ENCODE measurements around the gene L3MBTL4. TPM values are rescaled to one million over a fixed set of nuclear protein-coding genes. Genes with fewer than 3 reads are reported as not detected.

The L3MBTL4 gene
- total RNA-seq, 4 donors from 2014 or later, result 3.6 to 9.0 (median 5.0) TPM

DNA sequence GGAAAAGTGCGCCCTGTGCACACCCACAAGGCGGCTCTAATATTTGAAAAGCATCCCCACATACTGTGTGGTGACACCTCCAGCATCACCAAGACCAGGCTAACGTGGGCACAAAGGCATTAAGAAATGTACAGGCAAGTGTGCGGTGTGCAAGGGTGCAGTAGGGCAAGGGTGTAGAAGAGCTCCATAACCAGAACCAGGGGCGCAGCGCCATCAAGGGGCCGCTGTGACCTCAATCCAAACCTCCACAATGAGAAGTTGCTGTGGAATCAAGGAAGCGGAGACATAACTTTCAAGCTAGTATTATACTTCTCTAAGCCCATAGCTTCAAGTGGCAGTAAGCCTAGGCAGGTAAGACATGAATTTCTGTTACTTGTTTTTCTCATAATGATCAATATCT, 13.0 kb downstream of the L3MBTL4 start:
- H3K27ac ChIP-seq, result no peak overlapping the region
- no peaks in the 10 kb centered on the region for H3K9me3 ChIP-seq
- intact Hi-C loops (cut with DNase I), result no loop called here
- no peaks in the 10 kb centered on the region for H3K36me3 ChIP-seq
- H3K4me3 ChIP-seq, result no peak overlapping the region
- WGBS, 2 donors, result 73 to 89% methylated on average over 8 of the region's 8 CpGs
- no peaks in the 10 kb centered on the region for H3K27me3 ChIP-seq
- peaks cover 6 to 29% (median 15%) of the 10 kb centered on the region in 3 donors for H3K4me1 ChIP-seq
- no peak for DNase-seq
- TF ChIP-seq, protein P1, sequence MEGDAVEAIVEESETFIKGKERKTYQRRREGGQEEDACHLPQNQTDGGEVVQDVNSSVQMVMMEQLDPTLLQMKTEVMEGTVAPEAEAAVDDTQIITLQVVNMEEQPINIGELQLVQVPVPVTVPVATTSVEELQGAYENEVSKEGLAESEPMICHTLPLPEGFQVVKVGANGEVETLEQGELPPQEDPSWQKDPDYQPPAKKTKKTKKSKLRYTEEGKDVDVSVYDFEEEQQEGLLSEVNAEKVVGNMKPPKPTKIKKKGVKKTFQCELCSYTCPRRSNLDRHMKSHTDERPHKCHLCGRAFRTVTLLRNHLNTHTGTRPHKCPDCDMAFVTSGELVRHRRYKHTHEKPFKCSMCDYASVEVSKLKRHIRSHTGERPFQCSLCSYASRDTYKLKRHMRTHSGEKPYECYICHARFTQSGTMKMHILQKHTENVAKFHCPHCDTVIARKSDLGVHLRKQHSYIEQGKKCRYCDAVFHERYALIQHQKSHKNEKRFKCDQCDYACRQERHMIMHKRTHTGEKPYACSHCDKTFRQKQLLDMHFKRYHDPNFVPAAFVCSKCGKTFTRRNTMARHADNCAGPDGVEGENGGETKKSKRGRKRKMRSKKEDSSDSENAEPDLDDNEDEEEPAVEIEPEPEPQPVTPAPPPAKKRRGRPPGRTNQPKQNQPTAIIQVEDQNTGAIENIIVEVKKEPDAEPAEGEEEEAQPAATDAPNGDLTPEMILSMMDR (IDR thresholded peaks at IDR 0.05), result no peak
- TF ChIP-seq POLR2A (IDR thresholded peaks at IDR 0.05), result no peak

DNA sequence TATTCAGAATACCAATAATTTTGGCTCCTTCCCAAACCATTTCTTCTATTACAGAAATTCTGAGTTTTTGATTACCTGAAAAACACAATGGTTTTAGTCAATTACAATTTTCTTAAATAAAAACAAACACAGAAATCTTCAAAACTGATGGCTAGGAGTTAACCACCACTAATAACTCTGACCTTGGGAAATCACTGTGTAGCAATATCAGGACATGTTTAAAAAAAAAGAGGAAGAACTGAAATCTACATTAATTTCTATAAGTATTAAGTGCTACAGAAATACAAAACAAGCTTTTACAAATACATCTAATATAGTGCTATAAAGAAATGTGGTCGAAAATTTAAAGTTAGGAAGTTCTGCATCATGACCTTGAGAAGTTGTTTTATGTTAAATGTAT, 14.9 kb downstream of the L3MBTL4 start:
- Histone ChIP-seq H3K9me3 (no peaks in the 10 kb centered on the region), H3K27ac (no peak overlapping the region), H3K36me3 (no peaks in the 10 kb centered on the region), H3K4me3 (no peak overlapping the region), H3K27me3 (no peaks in the 10 kb centered on the region), H3K4me1 (peaks cover 0 to 11% (median 0%) of the 10 kb centered on the region in 3 donors)
- WGBS, 2 donors, result 71 to 82% methylated on average over 1 of the region's 1 CpG
- TF ChIP-seq POLR2A (IDR thresholded peaks at IDR 0.05), result no peak
- TF ChIP-seq, protein P1 (IDR thresholded peaks at IDR 0.05), result no peak
- DNase-seq, result no peak
- intact Hi-C loops (cut with DNase I), result no loop called here

DNA sequence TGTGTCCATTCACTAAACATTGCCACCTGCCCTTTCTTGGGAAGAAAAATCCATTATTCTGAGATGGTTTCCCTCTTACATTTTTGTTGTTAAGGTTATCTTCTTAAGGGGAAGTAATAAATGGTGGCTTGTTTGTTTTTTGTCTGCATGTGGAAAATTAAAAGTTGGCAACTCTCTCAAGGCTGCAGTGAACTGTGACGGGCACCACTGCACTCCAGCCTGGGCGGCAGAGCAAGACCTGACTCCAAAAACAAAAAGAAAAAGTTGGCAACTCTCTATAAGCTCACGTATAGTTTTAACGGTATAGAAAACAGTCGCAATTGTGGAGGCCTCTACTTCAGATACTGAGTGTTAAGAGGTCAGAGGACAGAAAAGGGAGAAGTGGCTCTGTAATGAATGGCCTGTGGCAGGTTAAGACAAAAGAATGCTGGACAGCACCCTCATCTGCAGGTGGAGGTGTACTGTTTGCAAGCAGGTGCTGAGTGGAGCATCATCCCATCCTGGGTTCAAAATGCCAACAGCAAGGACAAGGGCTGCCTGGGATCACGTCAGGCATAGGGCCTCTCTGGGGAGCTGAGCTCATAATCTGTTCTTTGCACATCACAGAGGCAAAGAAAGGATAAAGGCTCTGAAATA, 16.7 kb downstream of the L3MBTL4 start:
- peaks cover 0 to 11% (median 0%) of the 10 kb centered on the region in 3 donors for H3K4me1 ChIP-seq
- 52 to 68% methylated on average over 6 of the region's 6 CpGs for WGBS, 2 donors
- H3K27ac ChIP-seq, result no peak overlapping the region
- no peaks in the 10 kb centered on the region for H3K36me3 ChIP-seq
- no peak overlapping the region for H3K4me3 ChIP-seq
- no peak for TF ChIP-seq POLR2A (IDR thresholded peaks at IDR 0.05)
- TF ChIP-seq, protein P1 (IDR thresholded peaks at IDR 0.05), result no peak
- no peaks in the 10 kb centered on the region for H3K9me3 ChIP-seq
- no peak for DNase-seq
- intact Hi-C loops (cut with DNase I), result no loop called here
- H3K27me3 ChIP-seq, result no peaks in the 10 kb centered on the region

DNA sequence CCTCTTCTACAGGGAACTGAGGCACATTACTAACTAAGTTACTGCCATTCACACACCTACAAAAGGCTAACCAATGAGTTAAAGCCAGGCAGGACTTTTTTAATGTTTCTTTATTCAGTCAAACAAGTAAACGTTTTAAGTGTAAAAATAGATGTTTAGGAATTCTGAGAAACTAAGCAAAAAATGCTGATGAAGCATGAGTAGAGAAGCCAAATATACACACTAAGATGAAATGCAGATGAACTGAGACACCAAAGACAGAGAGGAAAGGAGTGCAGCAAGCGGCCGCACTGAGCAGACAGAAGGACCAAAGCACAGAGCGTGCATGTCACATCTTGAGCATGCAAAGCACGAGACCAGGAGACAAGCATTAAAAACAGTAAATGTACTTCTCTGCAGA, 17.9 kb downstream of the L3MBTL4 start:
- H3K9me3 ChIP-seq, result no peaks in the 10 kb centered on the region
- H3K27ac ChIP-seq, result no peak overlapping the region
- H3K27me3 ChIP-seq, result no peaks in the 10 kb centered on the region
- no peak overlapping the region for H3K4me3 ChIP-seq
- WGBS, 2 donors, result 71 to 72% methylated on average over 5 of the region's 5 CpGs
- DNase-seq, result no peak
- H3K4me1 ChIP-seq, result peaks cover 0 to 10% (median 0%) of the 10 kb centered on the region in 3 donors
- intact Hi-C loops (cut with DNase I), result no loop called here
- TF ChIP-seq POLR2A (IDR thresholded peaks at IDR 0.05), result no peak
- TF ChIP-seq, protein P1 (IDR thresholded peaks at IDR 0.05), result no peak
- H3K36me3 ChIP-seq, result no peaks in the 10 kb centered on the region

DNA sequence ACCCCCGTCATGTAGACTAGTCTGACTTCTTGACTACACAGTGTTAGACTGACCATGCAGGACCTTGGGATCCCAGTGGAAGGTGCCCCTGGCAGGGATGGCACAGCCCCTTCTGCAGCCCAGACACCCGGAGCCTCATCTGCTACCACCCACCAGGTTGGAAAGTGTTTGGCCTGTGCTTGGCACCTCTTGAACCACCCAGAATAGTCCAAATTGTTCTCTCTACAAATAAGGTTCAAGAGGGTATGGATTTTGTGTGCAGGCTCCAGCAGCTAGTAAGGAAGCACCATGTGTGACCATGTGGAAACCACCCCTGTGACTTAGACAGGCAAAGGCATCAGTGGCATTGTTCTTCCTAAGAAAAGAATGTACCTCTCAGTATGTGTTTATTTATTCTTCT, 18.4 kb downstream of the L3MBTL4 start:
- Histone ChIP-seq H3K27me3 (no peaks in the 10 kb centered on the region), H3K9me3 (no peaks in the 10 kb centered on the region), H3K36me3 (no peaks in the 10 kb centered on the region), H3K4me3 (no peak overlapping the region), H3K27ac (no peak overlapping the region), H3K4me1 (peaks cover 0 to 5% (median 0%) of the 10 kb centered on the region in 3 donors)
- 86% methylated on average over 2 of the region's 2 CpGs; no CpG with 5 or more reads in 1 of the 2 donors for WGBS, 2 donors
- DNase-seq, result no peak
- TF ChIP-seq, protein P1 (IDR thresholded peaks at IDR 0.05), result no peak
- TF ChIP-seq POLR2A (IDR thresholded peaks at IDR 0.05), result no peak
- intact Hi-C loops (cut with DNase I), result no loop called here

Data from esophagus squamous epithelium (tissue), 5 donors.